GM21723 (cell line): ENCODE results near the gene FHIT.
"Not testable (repeated sequence)": the region's sequence is repeated elsewhere in the genome, so short reads cannot be mapped to it uniquely, and the experiment has no call there.

Source experiments
- ATAC-seq: cut with Tn5 transposase; IDR thresholded peaks from one replicate; pipeline ENCODE4 v1.9.1; 2021; ENCODE audit warnings: mild to moderate bottlenecking, moderate library complexity; ENCODE audit not compliant: unreplicated experiment

Gene FHIT

DNA sequence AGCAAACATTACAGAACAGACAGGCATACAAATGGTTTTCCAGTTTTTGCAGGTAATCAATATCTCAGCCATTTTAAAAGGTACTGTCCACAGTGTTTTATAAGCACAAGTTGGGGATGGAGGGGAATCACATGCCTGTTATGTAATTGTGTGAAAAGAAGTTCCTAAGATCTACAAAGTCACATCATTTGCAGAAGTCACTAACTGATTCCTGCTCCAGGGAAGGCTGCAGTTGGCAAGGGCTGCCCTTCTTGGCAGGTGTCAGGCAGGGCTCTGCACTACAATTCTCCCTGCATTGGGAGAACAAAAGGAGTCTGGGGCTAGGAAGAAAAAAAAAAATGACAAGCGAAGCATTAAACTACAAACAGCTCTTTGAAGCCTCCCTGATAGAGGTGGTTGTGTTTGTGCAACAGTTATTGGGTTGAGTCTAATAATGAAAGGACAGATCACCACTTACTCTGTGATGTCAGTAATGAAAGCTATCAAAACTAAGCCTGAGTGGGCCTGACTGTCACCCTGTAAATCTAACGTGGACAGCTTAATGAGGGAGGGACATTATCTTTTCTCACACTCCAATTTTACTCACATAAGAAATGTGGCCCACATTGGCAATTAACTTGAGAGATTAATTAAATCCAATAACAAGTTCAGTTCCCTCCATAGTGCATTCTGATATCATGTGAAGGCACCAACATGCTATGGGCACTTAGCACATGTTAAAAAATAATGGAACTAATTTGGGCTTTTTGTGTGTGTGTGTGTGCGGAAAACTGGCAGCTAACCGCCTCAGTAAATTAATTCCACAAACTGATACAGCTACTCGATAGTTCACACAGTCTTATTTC lies 242.9 kb downstream of the FHIT start:
- no peak for ATAC-seq

GRCh38 chr3:61005591-61005990 lies 245.7 kb downstream of the FHIT start:
- no peak for ATAC-seq

GRCh38 chr3:60998858-60999257 lies 252.4 kb downstream of the FHIT start:
- no peak for ATAC-seq

DNA sequence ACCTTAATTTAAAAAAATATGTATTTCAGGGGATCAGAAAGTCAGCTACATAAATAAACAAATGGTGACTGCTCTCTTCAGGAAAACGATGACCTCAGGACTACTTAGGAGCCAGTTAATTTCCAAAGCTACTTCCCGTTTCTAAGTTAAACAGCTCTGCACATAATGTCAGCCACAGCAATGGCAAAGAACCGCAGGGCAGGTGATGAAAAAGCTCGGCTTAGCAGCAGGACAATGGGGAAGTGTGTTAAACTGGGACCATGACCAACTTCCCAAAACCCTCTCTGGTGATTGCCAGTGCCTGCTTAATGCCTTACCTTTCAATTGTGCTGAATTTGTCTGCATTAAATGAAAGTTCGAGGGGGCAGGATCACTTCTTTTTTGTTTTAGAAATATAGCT lies 258.9 kb downstream of the FHIT start:
- no peak for ATAC-seq

DNA sequence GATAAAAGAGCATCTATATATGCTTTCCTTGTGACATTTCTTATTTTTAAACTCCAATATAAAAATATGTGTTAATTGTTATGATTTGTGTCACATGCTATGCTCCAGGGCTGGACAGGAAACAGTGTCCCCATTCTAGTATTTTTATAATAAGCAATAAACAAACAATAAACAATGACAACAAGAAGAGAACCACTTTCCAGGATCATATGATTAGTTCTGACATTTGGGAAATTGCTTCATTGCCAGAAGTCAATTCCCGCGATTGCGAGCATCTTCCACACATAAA lies 260.9 kb downstream of the FHIT start:
- ATAC-seq = no peak

DNA sequence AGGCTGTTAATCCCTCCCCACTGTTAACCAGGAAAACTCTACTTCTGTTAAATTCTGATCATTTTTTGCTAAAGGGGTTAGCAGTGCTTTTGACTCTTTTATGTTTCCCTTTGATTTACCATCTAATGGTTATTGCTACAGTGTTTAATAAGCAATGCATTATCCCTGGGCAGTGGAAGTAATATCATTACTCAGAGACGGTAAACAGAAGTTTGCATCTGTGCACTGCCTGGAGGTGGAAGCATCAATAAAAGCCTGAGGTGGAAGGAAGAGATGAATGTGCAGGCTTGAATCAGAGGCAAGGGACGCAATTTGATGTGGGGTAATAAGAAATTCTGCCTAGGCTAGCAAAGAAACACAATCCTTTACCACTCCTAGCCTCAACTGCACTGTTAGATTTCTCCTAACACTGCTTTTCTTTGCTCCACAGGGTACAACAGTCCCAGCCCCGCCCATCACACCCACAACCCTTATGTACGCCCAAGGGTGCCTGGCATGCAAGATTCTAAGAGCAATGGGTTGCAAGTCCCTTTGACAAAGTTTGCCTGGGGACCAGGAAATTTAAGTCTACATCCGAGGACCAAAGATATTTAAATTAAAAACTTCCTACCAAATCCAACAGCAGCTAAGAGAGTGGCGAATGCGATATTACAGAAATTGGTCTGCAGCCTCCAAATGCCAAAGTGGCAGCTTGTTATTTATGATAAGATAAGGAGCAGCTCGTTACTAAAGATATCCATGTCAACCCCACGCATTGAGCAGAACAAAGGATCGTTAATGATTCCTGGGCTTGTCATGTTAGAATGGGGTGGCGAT lies 261.4 kb downstream of the FHIT start:
- no peak for ATAC-seq

GRCh38 chr3:60987191-60987590 lies 264.1 kb downstream of the FHIT start:
- not testable (repeated sequence) for ATAC-seq

DNA sequence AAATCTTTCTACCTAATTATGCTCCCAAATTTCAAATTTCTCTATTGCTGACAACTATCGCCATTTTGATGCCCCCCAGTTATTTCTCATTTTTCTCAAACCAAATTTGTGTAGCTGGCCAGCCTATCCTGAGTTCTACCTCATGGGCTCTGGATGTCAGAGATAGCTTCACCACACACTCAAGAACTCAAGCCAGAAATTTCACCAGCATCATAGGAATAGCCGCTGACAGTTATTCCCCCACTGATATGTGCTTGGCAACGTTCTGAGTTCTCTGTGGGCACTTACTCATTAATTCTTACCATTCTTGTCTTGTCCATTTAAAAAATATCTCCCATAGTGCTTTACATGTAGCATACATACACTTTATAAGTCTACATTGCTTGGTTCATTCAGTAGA lies 264.7 kb downstream of the FHIT start:
- no peak for ATAC-seq

DNA sequence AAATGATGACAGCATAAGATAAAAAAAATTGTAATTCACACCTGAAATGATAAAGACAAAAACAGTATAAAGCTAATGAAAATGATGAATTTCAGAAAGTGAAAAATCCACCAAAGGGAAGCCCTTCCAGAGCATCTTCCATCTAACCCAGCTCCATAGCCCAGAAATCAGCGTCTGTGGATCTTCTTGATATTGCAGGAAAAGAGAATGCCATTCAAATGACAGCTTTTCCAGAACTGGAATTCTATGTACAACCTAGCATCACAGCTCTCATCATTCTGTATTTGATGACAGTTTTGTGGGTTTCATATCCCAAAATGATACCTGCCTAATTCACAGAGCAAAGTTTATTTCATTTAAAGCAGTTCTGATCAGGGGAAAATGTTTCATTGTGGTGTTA lies 267.3 kb downstream of the FHIT start:
- no peak for ATAC-seq

- ATAC-seq = no peak
Measured at GRCh38 chr3:60980342-60980692, 270.9 kb downstream of the FHIT start.

- ATAC-seq = no peak
Measured at GRCh38 chr3:60979461-60980341, 271.6 kb downstream of the FHIT start.

DNA sequence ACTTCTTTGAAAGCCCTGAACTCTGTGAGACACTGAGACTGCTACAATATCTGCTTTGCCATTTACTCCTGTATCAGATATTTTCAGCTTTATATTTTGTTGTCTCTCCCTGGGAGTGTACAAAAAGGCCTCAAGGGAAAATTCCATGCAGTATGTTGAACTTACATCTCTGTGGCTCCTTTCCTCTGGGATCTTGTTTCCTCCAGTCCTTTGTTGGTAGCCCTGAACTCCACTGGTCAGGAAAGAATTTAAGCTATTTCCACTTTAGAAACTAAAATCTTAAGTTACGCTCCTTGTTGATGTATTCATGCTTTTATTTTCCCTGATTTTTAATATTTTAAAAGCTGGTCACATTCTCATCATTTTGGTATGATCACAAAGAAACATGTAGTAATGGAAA lies 277.9 kb downstream of the FHIT start:
- ATAC-seq = no peak

DNA sequence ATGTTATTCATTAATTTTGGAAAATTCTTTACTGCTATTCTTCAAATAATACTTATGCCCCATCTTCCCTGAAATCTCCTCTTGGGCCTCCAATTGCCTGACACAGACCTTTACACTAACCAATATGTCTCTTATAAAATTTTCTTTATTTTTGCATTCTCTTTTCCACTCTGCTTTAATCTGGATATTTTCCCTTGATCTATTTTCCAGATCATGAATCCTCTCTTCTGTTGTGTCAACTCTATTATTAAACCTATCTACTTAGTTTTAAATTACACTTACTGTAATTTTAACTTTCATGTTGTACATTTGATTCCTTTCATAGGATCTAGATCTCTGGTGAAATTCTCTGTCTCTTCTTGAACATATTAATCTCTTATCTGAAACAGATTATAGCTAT lies 278.7 kb downstream of the FHIT start:
- no peak for ATAC-seq

DNA sequence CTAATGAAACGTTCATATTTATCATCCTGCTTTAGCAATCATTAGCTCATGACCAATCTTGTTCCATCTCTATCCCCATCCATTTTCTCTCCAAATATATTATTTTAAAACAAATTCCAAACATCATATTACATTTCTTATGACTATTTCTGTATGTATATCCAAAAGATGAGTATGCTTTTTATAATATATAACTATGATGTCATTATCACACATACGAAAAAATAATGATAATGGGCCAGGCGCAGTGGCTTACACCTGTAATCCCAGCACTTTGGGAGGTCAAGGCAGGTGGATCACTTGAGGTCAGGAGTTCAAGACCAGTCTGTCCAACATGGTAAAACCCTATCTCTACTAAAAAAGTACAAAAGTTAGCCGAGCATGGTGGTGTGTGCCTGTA lies 280.4 kb downstream of the FHIT start:
- no peak for ATAC-seq

DNA sequence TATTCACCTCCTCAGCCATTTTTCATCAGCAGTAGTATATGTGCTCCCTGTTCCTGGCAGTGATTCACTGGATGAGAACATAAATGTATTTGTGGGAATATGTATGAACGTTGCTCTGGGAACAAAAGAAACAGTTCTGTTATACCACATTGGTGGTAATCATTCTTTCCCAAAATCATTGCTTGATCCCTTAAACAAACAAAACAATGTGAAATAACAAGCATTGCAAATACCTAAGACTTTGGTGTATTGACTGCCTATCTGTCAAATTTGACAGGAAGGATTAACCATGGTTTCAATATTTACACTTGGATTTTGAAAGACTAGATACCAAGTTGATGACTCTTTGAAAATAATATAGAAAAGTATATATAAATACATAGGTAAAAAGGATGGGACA lies 284.1 kb downstream of the FHIT start:
- ATAC-seq = no peak

- no peak for ATAC-seq
Measured at GRCh38 chr3:60957541-60957940, 293.7 kb downstream of the FHIT start.

DNA sequence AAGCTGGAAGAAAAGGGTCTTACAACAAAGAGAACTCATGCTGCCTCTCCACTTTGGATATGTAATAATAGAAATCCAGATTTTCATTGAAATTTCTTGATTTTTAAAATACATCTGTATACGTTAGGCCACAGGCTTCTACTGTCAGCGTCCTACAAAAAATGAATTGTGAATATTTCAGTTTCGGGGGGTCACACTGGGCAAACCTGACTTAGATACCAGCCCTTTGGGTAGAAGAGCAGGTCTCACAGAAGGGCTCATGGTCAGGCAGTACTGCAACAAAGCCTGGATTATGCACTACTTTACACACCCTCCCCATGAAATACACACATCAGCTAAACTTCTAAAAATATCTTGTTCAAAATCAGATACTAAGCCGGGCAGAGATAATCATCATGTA lies 294.5 kb downstream of the FHIT start:
- no peak for ATAC-seq

GRCh38 chr3:60955034-60955433 lies 296.2 kb downstream of the FHIT start:
- no peak for ATAC-seq

- ATAC-seq = no peak
Measured at GRCh38 chr3:60954048-60954447, 297.2 kb downstream of the FHIT start.

GRCh38 chr3:60953351-60953750 lies 297.9 kb downstream of the FHIT start:
- ATAC-seq = no peak

GRCh38 chr3:60952055-60952454 lies 299.2 kb downstream of the FHIT start:
- ATAC-seq = no peak

DNA sequence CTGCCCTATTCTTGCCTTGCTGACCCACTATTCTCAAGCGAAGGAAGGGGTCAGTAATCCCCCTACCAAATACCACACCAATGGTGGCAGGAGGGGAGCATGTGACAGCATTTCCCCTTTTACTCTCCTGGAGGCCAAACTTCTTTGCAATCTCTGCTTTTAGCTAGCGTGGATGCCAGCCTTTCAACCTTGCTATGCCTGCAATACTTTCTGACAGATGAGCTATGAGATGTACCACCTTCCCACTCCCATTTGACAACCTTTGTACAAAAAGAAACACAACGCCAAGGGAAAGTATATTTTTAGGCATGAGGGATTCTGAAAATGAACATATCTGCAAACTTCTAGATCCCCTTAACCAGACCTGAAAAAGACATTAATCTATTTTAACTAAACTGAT lies 302.1 kb downstream of the FHIT start:
- no peak for ATAC-seq
